Left hindlimb (tissue), 1 donor: ENCODE data around the gene CDH11.
A peak's percentile ranks its signal among the peaks of the same experiment; 100 is the strongest.

Source experiments
- DNase-seq: peaks from one replicate; pipeline ENCODE4 v3.0.0-alpha.2; 2018

CDH11 gene

DNA sequence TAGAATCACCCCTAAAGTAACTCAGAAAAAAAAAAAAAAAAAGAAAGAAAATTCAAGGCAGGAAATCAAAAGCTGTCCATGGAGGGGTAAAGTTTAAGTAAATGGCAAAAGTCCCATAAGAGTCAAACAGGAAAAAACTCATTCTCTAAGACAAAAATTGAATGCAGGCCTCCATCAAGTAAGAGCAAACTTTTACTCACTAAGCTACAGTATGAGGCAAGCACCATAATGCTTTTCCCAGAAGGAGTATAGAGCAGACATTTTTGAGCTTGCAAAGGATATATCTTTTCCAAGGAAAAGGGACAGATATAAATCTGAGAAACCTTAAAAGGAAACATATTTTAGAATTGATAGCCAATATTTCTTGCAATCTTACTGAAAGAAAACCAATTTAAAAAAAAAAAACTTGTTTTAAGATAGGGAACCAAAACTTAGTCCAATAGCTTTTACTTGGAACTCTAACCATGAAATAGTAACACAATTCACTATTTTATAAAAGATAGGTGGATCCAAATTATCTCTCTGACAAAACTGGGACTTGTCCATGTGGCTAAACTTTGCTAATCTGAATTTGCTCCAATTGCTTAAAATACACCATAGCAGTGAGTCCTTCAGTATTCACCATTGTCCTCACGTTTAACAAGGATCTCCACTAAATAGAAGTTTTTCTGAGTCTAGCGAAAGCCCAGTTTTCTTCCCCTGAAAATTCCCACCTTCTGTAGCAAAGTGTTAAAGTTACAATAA is 99.8 kb downstream of the CDH11 start:
- no peak for DNase-seq

DNA sequence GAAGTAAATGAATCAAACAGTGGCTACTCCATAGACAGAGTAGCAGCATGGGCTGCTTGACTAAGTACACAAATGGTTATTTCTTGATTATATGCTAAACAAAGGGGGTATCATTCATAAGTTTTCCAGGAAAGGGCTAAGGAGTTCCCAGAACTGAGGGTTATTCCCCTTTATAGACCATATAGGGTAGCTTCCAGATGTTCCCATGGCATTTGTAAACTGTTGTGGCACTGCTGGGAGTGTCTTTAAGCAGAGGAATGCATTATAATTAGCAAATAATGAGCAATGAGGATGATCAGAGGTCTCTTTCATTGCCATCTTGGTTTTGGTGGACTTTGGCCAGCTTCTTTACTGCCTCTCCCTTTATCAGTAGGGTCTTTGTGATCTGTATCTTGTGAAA is 105.1 kb downstream of the CDH11 start:
- no peak for DNase-seq

DNA sequence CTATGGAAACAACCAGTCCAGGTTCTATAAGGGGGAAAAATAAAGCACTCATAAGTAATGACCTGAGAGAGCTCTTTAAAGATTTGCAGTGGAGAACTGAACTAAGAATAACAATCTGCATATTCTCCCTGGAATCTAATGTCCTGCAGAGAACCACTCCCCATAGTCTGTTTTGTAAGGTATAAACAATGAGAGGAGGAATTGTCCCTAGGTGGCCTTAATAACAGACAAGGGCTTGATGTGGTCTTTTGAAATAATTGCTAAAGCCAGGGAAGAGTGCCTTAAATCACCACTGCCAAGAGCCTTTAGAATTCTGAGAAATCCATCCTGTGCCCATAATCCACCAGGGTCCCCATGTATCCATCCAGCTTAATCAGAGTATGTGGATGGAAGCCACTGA is 106.3 kb downstream of the CDH11 start:
- no peak for DNase-seq

DNA sequence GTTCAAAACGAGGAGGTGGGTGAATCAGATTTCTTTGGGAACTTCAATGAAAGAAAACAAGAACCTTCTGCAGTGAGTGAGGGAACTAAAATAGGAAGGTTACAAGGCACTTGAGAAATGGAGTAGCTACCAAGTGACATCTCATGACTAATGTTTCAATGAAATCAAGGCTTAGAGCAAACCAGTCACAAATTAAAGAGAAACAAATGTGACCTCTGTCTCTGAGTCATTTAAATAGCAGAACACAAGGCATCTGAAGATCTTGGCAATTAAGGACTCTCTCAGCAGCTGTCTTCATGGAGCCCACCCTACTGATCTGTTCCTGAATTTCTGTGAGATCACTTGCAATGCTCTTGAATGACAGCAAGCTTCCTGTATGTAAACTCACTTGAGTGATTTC is 109.5 kb downstream of the CDH11 start:
- DNase-seq = no peak

DNA sequence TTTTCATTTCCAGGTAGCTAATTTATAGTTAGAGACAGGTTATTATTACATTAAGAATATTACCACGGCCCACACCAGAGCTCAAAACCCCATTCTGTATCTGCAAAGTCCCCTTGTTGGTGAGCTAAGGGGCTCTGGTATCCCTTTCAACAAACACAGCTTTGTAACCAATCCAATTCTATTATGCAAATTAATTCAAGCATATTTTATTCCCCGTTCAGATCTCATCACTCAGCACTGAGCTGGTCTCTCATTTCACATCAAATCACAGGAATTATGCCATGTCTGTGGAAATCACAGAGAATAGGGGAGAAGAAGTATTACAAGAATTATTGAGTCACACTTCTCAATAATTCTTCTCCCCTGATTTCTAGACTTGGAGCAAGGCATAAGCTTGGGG is 111.7 kb downstream of the CDH11 start:
- no peak for DNase-seq

DNA sequence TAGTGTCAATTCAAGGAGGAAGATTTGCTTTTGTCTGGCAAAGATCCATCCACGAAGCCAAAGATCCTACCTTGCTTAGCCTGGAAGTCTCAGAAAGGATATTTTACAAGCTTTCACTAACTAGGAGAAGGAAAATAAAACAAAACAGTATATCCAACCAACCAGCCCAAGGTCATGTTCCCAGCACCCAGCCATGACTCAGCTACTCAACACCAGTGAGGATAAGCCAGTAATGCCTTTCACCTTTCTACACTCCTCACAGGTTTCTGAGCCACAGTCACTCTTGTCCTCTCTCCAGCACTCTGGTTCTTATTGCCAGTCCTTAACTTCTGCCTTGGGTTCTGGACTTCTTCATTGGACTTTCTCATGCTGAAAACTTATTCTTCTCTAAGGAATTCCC is 116.2 kb downstream of the CDH11 start:
- no peak for DNase-seq

DNA sequence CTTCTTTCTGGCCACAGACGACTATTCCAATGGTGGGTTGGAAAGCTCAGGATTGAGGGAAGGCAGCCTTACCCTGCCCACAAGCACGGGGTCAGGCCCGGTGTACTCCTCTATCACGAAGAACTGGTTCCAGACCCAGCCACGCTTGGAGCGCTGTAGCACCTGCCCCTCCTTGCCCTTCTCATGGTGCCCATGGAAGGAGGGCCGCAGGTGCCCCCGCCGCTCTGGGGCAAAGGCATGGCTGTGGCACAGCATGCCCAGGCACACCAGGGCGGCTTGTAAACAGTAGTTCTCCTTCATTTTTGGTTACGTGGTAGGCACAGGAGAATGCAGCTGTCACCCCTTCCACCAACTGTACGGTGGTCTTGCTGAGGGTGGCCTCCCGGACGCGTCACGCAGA is 117.3 kb downstream of the CDH11 start:
- no peak for DNase-seq

DNA sequence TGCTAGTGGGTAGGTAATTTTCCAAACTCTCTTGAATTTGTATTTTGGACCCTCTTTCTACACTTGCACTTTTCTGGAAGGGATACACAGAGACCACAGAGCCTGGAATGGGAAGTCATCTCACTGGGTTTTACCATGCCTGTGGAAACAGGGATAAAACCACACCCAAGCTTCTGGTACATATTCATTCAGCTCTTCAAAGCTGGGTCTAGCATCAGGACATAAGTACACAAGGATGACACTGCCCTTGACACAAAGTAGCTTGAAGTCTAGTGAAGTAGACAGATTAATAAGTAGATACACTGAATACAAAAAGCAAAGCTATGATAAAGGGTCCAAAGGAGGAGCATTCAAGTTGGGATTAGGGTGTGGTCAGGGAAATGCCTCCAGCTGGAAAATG is 118.2 kb downstream of the CDH11 start:
- no peak for DNase-seq

DNA sequence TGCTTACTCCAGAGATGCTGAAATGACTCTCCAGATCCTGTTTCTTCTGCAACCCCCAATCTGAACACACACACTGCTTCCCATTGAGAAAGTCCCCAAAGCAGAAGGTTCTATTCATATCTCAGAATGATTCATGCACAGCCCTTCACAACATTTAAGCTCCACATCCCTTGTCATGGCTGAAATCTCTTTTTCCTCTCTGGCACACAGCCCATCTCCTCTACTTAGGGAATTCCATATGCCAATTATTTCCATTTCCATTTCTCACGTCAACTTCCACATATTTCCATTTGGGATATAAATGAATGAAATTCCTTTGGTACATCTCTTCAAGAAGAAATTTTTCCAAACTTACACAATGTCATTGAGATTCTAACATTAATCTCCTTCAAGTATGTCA is 119.6 kb downstream of the CDH11 start:
- no peak for DNase-seq

DNA sequence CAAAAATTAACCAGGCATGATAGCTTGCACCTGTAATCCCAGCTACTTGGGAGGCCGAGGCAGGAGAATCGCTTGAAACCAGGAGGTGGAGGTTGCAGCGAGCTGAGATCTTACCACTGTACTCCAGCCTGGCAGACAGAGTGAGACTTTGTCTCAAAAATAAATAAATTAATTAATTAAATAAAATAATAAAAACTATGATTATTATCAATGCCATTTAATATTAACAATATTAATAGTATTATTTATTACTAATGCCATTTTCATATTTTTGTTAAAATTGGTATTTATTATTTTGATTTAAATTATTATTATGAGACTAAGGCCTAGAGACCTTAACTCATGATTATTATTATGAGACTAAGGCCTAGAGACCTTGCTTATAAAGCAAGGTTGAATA is 121.2 kb downstream of the CDH11 start:
- no peak for DNase-seq

DNA sequence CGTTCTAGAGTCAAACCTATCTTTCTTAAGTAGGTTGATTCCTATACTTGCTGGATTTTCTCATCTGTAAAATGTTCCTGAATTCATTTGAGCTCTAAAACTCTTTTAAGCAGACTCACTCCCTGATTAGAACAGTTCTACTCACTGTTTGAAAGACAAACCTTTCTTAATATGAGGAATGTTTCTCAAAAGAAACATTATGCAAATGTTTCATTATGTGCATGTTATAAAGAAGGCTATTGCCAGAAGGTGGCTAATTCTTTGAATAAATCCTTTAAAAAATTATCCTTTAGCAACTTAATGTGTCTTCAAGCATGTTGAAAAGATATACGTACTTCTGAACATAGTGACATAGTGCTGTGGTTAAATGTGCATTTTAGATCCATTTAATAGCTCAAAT is 124.1 kb downstream of the CDH11 start:
- no peak for DNase-seq

DNA sequence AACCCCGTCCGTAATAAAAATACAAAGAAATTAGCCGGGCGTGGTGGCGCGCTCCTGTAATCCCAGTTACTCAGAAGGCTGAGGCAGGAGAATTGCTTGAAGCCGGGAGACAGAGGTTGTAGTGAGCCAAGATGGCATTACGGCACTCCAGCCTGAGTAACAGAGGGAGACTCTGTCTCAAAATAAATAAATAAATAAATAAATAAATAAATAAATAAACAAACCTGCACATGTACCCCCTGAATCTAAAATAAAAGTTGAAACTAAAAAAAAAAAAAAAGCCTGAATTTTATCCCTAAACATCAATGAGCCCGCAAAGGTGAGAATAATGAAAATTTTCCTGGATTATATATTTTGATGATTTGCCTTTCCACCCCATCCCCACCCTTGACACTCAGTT is 124.7 kb downstream of the CDH11 start:
- no peak for DNase-seq

DNA sequence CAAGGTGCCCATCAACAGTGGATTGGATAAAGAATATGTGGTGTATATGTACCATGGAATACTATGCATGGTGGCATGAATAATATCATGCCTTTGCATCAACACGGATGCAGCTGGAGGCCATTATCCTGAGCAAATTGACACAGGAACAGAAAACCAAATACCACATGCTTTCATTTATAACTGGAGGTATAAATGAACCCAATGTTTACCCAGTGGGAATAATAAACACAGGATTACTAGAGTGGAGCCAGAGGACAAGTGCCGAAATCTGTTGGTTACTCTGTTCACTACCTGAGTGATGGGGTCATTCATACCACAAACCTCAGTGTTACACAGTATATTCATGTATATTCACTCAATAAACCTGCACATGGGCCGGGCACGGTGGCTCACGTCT is 125.2 kb downstream of the CDH11 start:
- no peak for DNase-seq

DNA sequence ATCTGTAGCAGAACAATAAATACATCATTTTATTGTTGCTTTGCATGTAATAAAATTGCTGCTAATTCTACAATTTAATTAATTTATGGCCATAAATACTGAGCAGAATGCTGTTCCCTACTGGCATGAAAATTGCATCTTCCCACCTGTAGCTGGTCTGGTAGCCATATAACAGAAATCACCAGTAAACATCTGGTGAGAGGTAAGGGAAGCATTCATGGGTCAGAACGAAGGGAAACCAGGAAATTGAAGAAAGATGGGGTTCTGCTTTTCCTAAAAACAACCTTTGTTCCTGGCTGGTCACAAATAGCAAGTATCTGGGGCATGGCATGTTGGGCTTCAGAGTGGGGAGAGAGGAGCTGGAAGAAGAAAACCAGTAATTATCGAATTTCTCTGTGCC is 128.4 kb downstream of the CDH11 start:
- no peak for DNase-seq

DNA sequence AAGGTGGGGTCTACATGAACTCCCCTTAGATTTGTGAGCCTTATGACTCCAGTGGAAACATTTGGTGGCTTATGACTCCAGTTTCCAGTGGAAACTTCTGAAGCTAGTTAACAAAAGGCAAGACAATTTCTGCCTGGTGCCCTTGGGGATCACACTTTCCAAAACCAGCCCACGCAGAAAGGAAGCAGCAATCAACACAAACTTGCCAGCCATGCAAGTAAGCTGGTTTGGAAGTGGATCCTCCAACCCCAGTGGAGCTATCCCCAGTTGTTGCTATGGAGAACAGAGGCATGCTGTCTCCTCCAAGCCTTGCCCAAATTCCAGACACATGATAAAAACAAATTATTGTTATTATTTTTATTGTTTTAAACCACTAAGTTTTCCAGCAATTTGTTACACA is 130.9 kb downstream of the CDH11 start:
- DNase-seq = no peak

DNA sequence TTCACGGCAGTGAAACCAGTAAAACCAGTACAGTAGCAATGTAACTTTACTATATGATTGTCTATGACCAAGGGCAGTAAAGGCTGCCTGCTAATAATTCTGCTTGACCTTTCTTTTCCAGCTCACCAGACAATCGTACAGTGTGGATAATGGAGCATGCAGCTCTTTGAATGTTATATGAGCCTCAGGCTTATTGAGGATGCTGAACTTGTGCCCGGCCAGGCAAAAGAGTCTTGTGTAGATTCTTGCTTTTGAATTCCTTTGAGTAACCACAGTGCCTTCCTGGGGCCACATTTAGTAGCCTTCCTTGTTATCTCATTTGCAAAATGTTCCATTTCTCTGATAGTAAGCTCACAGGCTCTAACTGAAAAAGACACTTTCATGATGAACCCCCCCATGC is 131.8 kb downstream of the CDH11 start:
- DNase-seq = no peak

DNA sequence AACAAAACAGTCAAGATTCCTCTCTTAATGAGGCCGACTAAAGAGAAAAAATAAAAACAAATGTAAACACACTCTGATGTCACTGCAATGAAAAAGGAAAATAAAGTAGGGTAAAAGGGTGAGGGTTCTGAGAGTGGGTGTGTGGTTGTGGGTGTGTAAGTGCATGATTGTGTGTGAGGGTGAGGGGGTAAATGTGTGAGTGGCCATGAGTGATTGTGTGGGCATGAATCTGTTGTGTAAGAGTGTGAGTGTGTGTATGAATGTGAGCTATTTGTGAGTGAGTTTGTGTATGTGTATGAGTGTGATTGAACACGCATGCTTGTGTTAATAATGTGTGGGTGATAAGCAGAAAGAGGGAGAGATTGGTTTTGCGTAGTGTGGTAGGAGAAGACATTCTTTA is 132.8 kb downstream of the CDH11 start:
- no peak for DNase-seq

DNA sequence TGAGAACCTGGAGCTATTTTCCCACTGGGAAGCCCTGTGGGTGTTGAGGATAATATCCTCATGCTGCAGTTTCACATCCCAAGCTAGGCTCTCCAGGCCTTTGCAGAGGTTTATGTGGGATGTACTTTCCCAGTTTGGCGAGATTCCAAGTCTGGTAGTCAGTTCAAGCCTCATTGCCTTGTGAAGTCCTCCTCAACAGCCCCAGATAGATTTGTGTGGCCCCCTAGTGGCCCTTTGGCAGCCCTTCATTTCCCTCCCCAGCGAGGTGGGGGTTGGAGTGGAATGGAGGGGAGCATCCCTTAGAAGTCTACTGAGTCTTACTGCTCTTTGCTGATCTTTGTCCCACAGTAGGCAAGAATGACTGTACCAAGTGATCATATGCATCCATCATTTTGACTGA is 137.9 kb downstream of the CDH11 start:
- DNase-seq = peak; percentile 51

DNA sequence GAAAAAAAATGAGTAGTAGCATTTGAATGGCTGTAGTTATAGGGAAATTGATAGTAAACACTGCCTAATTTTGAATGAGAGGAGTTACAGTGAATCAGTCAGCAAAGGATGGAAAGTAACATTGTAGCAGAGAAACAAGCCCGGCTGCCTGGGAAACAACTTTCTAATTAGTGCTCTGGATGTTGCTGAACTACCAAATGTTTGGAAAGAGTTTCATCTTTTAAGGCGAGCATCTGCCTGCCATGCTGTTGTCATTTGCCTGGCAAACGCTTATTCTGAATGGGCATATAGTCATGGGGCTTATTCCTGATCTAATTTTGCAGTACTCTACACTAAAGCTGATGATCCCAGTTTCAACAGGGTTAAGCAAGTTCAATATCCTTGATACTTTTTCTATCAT is 138.6 kb downstream of the CDH11 start:
- no peak for DNase-seq

DNA sequence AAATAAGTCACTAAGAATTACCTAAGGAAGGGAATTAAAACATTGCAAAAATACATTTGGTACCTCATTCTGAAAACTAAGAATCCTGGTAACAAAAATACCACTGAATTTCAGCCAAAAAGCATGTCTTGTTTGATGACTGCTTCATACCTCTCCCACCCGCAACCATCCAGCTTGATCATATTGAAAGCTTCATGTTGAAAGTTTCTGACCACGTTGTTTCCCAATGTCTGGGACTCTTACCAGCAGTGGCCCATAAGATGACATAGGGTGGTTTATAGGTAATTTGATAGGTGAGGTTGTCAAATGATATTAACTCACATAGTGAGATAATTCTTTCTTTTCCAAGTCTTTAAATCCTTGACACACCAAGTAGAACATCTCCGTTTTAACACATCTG is 139.3 kb downstream of the CDH11 start:
- no peak for DNase-seq

DNA sequence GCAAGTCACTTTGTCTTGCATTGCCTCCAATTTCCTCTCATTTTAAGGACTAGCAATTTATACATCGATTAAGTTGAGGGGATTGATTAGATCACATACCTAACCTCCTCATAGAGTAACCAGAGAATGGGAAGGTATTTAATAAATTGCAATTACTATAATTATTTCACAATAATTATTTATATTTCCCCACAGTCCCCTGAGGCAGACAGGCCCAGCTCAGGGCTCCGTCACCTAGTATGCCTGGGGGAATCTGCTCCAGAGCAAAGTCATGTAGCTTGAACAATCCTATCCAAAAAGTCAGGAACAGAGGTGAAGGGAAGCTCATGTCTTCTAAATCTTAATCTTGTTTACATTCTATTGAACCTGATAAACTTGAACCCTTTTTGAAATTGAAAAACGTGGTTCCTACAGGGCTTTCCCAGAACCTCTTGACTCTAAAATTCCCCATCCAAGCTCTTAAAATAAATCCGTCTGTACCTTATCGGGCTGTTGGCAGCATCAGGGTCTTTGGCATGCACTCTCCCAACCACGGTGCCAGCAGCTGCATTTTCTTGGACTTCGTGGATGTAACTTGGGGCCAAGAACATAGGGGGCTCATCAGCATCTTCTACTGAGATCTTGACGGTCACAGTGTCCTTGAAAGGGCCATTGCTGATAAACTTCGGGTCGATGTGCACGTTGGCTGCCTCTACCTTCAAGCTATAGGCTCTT is 140.1 kb downstream of the CDH11 start:
- DNase-seq = no peak

DNA sequence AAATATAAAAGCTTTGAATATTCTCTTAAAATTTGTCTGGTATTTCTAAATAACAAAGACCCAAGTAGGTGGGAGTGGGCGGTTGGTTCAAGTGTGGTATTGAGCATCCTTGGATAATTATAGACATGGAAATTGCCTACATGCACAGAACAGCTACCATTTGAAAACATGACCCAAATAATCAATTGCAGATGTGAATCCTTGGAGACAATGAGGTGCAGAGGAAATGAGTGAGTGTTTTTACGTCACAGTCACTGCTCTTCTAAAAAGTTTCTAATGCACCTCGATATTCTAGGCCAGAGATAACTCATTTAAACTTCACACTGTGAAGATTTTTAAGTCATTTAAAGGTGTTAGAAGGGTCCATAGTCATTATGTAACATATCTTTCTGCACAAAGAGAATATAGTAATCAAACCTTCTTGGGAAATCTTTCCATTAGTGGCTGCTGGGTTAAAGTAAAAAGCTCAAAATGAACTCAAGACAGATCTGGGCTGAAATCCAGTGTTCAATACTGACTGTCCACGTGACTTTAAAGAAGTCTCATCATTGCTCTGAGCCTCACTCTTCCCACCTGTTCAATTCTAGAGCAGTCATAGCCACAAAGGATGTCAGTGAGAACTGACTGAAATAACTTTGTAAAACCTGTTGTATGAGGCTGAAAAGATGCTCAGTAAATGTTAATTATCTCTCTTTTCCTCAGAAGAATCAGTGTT is 144.5 kb downstream of the CDH11 start:
- DNase-seq = no peak

DNA sequence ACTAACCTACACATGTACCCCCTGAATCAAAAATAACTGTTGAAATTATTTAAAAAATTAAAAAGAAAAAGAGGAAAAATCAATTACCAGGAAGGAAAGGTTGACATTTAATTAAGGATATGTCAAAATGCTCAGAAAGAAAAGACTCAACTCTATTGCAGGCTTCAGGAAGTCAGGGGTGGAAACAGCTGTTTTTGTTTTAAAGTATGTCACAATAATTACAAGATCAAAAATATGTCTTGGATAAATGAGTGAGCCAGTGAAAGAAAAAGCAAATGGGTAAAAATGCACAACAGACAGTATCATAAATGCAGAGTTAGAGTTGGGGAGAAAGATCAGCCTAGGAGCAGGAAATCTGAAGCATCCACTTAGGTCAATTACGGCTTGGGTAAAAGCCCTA is 146.0 kb downstream of the CDH11 start:
- no peak for DNase-seq

DNA sequence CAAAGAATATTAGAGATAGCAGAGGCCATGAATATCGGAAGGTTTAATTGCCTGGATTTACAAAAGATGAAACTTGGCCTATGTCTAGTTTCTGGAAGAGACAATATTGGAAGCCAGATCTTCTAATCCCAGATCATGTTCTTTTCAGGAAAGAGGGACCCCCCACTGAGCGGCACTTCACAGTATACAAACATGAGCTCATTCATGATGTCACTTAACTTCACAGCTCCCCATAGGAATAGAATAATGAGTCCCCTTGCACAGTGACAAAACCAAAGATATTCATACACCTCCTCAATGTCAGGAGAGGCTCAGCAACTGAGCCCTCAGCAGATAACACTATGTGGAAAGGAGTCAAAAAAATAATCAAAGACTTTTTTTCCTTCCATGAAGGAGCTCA is 147.5 kb downstream of the CDH11 start:
- no peak for DNase-seq
